Thyroid gland (tissue), 4 donors: Measurements from ENCODE around the gene PRX.

Source experiments
- CTCF ChIP-seq, 6 experiments: fragments of 200-600 bp in 3 of 6; fragments of 450-650 bp in 3 of 6; sonication (generic) in 3 of 6; IDR thresholded peaks; one replicate each; pipeline ENCODE4 v1.5.1; 2016 to 2019; ENCODE audit warnings: antibody characterized with exemption in 6 of 6, mild to moderate bottlenecking in 2 of 6, inconsistent platforms in 1 of 6, moderate library complexity in 1 of 6
- POLR2A ChIP-seq, 2 donors: fragments of 450-650 bp; IDR thresholded peaks; one replicate each; pipeline ENCODE4 v1.6.1; 2017; ENCODE audit warnings: antibody characterized with exemption in 2 of 2, mild to moderate bottlenecking in 2 of 2, moderate library complexity in 1 of 2

- no peak for TF ChIP-seq CTCF (IDR thresholded peaks at IDR 0.05)
- peak in 1 of 2 donors; percentile 35 for TF ChIP-seq POLR2A (IDR thresholded peaks at IDR 0.05)
Observed at GRCh38 chr19:40414542-40415535, 1.7 kb upstream of the PRX start.
